ENCODE results near the gene GAPT. TPM values are rescaled to one million over a fixed set of nuclear protein-coding genes. Genes with fewer than 3 reads are reported as not detected.

GAPT gene
- total RNA-seq, 1 donor from 2014 or later, result not detected

DNA sequence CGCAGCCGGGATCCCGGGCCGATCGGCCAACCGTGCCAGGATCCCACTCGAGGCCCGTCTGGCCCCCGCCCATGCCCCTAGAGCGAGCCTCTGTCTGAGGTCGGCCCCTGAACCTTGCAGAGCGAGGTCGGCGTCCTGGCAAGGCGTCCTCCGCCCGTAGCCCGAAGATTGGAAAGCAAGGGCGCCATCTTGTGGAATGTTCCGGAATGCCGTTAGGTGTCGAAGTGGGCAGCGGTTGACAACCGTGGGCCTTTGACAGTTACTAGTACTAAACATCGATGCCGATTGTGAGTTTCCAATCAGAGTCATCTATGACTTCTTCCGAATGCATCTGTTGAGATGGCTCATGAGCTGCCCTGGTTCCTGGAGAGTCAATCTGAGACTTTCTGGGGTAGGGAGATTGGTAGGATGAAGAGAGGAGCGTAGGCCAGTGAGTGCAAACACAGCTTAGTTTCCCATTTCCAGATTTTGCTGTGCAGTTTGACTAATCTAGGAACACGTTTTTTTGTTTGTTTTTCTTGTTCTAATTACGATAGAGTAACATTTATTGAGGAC, 30.4 kb upstream of the GAPT start:
- peak; percentile 80 for DNase-seq (ENCODE audit: extremely low read depth, low read depth, low spot score)

DNA sequence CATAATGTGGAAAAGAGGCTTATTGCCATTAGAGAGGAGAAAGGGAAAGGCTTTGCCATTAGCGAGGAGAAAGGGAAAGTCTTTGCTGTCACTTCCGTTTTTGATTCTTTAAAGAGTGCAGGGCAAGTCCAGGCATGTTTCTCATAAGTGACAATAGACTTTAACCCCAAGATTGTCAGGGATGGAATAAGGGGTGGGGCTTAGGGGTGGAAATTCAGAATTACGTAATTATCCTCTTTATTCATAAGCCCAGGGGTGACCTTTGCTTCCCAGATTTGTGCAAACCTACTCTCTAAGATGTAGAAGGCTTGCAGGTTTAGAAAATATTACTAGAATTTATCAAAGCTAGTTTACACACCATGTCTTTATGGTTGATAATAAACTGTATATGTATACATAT, 29.1 kb upstream of the GAPT start:
- DNase-seq (ENCODE audit: extremely low read depth, low read depth, low spot score), result no peak

DNA sequence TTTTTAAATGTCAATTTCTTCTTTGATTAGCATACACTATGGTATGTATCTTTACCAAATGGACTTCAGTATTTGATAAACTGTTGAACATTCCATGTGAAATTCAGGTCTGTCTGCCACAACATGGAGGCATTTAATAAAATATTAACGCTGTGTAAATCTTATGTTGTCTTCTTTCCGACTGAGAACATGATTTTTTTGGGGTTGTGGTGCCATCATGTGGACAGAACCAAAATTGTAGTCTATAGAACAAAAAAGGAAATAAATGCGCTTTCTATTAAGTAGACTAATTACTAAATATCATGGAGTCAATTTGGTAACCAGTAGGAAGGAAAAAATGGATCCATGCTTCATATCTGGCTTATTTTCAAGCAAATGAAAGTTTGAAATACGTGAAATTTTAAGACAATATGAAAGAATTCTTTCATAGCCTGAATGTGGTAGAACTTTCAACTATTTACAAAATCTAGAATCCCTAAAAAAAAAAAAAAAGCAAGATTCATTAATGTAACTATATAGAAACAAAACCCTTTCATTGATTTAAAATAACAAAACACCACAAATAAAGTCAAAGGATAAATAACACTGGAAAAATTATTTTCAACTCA, 28.5 kb upstream of the GAPT start:
- DNase-seq (ENCODE audit: extremely low read depth, low read depth, low spot score), result no peak

DNA sequence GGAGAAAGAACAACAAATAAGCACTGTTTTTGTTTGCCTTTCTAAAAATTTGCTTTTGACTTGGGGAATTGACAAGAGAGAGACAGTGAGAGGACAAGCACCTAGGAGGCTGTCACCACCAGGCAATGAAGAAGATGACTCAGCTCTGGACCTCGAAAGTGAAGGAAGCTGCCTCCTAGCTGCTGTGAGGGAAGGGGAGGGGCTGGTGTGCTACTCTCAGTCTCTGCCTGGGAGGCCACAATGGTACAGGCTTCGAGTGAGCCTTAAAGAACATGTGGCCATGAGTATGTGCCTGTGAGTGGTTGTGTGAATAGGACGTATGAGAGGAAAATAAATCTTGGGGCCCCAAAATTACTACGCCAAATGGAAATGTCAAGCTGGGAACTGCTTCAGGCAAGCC, 24.3 kb upstream of the GAPT start:
- DNase-seq (ENCODE audit: extremely low read depth, low read depth, low spot score), result no peak

DNA sequence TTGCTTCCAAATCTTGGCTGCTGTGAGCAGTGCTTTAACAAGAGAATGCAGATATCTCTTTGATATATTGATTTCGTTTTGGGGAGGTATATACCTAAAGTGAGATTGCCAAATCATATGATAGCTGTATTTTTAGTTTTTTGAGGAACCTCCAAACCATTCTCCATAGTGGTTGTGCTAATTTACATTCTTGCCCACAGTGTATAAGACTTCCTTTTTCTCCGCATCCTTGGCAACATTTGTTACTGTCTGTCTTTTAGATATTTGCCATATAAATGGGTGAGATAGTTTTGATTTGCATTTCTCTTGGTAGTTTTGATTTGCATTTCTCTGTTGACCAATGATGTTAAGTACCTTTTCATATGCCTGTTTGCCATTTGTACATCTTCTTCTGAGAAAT, 21.3 kb upstream of the GAPT start:
- no peak for DNase-seq (ENCODE audit: extremely low read depth, low read depth, low spot score)

DNA sequence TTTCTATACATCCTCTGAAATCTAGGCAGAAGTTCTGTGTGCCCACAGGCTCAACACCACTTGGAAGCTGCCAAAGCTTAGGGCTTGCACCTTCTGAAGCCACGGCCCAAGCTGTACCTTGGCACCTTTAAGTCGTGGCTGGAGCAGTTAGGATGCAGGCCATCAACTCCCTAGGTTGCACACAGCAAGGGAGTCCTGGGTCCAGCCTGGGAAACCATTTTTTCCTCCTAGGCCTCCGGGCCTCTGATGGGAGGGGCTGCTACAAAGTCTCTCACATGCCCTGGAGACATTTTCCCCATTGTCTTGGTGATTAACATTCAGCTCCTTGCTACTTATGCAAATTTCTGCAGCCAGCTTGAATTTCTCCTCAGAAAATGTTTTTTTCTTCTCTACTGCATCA, 15.8 kb upstream of the GAPT start:
- DNase-seq (ENCODE audit: extremely low read depth, low read depth, low spot score), result no peak

DNA sequence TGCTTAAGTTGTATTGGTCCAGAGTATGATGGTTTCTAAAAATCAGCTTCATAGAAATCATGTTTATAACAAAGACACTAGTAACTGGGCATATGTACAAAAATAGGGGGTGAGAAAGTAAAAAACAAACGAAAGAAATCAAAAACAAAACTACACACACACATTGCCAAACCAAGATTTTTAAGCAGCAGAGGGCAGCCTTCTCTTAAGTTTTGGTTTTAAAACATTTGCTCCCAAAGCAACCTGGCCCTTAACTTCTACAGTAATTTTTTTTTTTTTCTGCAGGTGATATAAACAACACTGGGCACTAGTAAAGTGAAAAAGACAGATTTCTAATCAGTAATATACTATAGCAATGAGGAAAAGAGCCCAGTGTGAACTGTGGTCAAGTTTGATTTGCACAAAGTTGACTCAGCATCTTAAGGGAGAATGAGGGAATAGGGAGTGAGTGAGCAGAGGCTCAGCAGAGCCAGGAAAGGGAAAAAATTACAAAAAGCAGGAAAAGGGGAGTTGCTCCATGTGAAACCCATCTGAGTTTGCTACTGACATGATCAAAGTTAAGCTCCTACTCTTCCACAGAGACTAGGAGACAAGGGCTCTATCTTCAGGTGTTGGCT, 13.4 kb upstream of the GAPT start:
- no peak for DNase-seq (ENCODE audit: extremely low read depth, low read depth, low spot score)

DNA sequence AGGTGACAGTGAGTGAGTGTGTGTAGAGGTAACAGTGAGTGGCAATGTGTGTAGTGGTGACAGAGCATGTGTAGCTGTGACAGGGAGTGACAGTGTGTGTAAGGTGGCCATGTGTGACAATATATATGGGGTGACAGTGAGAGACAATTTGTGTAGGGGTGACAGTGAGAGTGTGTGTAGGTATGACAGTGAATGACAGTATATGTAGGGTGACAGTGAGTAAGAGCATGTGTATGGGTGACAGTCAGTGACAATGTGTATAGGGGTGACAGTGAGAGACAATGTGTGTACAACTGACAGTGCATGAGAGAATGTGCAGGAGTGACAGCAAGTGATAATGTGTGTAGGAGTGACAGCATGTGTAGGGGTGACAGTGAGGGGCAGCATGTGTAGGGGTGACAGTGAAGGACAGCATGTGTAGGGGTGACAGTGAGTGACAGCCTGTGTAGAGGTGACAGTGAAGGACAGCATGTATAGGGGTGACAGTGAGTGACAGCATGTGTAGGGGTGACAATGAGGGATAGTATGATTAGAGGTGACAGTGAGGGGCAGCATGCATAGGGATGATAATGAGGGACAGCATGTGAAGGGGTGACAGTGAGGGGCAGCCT, 10.1 kb upstream of the GAPT start:
- DNase-seq (ENCODE audit: extremely low read depth, low read depth, low spot score), result no peak

DNA sequence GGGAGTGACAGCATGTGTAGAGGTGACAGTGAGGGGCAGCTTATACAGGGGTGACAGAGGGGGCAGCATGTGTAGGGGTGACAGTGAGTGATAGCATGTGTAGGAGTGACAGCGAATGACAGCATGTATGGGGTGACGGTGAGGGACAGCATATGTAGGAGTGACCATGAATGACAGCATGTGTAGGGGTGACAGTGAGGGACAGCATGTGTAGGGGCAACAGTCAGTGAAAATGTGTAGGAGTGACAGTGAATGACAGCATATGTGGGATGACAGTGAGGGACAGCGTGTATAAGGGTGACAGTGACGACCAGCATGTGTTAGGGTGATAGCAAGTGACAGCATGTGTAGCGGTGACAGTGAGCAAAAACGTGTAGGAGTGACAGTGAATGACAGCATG, 9.4 kb upstream of the GAPT start:
- no peak for DNase-seq (ENCODE audit: extremely low read depth, low read depth, low spot score)

DNA sequence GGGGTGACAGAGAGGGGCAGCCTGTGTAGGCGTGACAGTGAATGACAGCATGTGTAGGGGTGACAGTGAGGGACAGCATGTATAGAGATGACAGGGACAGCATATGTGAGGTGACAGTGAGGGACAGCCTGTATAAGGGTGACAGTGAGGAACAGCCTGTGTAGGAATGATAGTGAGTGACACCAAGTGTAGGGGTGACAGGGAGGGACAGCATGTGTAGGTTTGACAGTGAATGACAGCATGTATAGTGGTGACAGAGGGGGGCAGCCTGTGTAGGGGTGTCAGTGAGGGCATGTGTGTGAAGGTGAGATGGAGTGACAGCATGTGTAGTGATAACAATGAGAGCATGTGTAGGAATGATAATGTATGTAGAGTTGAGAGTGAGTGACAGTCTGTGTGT, 8.7 kb upstream of the GAPT start:
- no peak for DNase-seq (ENCODE audit: extremely low read depth, low read depth, low spot score)

DNA sequence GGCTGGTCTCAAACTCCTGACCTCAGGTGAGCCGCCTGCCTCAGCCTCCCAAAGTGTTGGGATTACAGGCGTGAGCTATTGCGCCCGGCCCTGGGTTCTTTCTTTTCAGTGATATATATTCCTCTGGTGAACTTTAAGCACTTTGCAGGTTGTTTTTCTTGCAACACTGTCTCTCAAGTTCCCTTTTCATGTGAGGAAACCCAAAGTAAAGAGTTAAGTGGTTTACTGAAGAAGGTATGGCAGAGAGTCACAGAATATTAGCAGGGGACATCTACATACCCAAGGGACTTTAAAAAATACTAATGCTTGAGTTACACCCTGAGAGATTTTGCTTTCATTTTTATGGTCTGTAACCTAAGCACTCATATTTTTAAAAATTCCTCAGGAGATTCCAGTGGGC, 6.7 kb upstream of the GAPT start:
- no peak for DNase-seq (ENCODE audit: extremely low read depth, low read depth, low spot score)

DNA sequence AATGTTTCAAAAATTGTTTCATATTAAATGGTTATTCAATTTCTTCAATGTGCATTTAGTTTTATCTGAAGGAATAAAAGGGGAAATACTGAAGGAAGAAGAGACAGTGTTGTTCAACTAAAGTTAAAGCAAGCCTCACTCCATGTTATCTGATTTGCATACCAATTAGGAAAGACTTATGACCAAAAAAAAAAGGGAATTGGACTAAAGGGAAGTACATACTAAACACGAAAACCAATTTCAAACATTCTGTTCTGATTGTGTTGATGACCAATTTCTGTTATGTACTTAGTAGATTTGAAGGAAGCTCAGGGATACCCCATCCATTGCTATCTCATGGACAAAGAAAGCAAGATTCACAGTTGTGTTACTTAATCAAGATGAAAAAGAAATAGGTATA, 4.9 kb upstream of the GAPT start:
- no peak for DNase-seq (ENCODE audit: extremely low read depth, low read depth, low spot score)

DNA sequence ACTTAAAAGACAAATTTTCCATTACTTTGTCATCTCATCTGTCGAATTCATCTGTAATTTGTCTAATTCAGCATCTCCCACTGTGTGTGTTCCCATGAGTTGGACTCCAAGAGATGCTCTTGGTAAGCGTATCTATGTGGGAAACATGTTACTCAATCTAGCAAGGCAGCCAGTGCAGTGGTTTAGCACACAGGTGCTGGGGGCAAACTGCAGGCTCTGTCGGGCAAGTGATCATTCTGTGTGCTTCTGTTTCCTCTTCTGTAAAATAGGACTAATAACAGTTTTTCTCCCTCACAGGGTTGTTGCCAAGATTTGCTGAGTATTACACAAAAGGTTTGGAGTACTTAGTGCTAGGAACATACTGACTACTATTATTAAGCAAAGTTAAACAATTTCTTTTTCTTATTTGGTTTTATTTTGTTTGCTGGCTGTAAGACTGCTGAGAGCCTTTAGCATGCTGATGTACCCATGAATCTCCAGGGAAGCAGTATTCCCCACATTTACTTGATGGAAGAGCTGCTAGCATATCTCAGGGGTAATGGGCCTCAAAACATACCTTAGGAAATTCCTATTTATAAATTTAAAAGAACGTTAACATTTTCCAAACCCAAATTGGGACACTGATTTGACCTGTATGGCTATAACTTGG, 709 bp upstream of the GAPT start:
- DNase-seq (ENCODE audit: extremely low read depth, low read depth, low spot score), result no peak

DNA sequence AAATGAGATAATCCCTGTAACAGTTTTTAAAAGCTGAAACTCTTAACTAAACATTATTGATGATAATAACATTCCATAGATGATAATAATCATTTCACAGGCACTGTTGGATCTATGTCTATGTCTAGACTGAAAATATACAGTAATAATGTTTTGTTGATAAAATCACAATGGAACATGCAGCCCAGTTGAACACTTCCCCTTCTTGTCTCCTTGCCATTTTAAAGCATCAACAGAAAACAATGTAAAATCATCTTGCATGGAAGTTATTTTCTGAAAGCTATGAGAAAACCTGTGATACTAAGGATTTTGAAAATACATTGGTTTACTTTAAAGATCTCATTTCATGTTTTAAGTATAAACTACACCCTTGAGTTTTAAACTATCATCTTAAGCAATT, 1.9 kb downstream of the GAPT start:
- DNase-seq (ENCODE audit: extremely low read depth, low read depth, low spot score), result no peak

DNA sequence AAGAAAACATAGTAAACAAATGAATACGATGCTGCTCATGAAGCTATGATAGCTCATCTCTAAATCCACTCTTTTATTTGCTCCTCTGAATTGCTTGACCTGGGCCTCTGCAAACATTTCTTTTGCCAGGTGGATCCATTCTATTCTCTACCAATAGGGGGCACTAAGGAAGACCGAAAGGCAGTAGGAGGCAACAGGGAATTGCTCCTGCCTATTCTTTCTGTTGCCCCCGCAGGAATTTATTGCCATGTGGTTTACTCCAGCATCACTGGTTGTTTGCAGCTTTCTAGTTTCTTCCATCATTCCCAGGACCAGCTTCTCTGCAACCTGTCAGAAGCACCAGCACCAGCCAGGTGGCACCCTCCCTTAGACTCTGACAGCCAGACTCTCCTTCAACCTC, 5.3 kb downstream of the GAPT start:
- no peak for DNase-seq (ENCODE audit: extremely low read depth, low read depth, low spot score)

DNA sequence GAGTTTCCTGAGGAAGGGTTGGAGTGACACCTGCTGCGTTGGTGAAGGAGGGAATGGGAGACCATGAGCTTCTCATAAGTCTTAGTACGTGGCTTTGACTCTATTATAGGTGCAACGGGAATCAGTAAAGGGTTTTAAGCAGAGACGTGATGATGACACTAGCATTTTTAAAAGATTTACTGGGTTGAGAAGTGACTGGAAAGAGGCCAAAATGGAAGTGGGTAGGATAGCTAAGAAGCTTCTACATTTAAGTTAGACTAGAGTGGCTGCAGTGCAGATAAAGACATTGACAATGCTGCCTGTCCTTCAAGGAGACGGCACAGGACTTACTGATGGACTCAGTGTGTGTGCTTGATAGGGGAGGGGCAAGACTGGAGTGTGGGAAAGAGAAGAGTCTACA, 6.2 kb downstream of the GAPT start:
- no peak for DNase-seq (ENCODE audit: extremely low read depth, low read depth, low spot score)

DNA sequence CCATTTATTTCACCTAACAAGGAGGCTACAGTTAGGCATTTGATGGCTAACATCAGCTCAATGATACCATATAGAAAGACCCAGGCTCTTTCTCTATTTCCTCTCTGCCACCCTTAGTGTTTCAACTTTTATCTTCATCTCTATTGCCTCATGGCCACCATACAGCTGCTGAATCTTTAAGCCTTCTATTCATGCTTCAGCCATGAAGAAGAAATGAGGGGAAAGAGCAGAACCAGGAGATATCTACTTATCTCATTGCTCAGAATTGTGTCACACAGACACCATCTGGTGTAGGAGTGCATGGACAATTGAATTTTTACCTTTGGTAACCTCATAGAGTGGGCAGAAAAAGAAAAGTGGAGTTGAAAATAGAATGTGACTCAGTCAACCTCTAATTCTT, 6.7 kb downstream of the GAPT start:
- no peak for DNase-seq (ENCODE audit: extremely low read depth, low read depth, low spot score)

DNA sequence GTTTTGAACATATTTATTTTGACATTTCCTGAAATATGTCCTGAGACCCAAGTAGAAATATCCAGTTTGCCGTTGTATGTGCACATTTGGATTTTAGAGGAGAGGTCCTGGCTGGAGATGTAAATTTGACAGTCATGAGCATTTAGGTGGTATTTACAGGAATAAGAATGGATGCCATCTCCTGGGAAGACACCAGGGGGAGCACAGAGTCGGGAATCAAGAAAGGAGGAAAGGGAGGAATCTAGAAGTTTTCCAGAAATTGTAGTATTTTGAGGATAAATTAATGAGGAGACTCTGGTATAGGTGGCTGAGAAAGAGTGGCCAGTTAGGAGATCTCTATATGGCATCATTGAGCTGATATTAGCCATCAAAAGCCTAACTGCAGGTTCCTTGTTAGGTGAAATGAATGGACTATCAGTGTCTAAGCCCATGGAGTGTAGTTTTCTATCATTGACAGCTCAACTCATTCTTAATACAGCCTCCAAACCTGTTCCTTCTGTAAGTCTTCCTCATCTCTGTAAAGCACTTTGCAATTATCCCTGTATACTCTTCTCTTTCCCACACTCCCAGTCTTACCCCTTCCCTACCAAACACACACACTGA, 7.2 kb downstream of the GAPT start:
- peak; percentile 23 for DNase-seq (ENCODE audit: extremely low read depth, low read depth, low spot score)

DNA sequence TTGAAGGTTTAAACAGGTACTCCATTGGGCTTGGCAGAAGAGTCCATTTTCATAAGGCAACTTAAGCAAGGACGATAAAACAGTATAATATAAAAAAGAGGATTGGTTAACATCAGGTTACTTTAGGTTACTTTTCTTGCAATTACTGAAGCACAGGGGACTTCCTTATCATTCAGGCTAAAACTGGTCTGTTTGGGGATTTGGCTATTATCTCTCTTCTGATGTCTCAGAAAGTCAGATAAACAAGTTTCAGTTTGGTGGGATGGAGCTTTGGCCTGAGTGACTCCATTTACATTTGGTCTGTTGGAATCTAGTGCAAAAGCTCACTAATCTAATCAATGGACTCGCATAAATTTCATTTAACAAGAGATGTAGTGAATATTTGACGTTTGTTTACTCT, 8.0 kb downstream of the GAPT start:
- no peak for DNase-seq (ENCODE audit: extremely low read depth, low read depth, low spot score)

DNA sequence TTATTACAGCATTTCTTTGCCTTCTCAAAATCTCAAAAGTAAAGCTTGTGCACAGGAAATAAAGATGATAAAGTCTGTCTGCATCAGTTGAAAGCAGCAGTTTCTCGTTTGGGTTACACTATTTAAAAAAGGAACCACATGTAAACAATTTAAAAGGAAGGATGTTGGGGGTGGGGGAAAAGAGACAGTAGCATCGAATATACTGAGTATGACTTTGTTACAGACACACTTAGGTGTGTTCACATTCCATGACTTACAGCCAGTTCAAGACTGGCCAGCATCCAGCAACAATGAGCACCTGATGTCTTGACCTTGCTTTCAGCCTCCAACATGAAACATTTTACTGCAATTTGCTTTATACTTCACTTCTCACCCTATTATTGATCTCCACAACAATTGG, 8.7 kb downstream of the GAPT start:
- DNase-seq (ENCODE audit: extremely low read depth, low read depth, low spot score), result no peak

DNA sequence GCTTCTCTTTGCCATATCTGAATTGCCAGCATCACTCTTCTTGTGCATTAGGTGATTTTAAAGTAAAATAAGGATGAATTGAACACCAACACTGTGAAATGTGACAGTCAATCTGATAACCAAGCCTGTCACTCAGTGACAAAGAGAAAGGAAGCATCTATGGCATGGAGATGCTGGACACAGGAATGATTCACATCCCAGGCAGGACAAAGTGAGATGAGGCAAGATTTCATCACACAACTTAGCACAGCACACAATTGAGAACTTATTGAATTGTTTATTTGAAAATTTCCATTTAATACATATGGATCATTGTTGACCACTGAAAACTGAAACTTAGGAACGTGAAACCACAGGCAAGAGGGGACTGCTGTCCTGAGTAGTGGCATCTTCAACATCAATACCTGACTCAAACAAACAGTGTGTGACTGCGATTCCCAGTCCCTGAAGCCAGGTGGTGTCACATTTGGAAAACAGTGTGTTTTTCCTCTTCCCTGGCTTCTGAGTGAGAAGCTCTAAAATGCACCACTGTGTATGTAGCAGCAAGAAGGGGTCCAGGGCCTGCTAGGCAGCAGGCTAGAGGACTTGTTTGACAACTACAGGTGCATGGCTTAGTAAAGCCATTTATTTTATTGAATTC, 10.7 kb downstream of the GAPT start:
- no peak for DNase-seq (ENCODE audit: extremely low read depth, low read depth, low spot score)
